SHP77 treated with DMSO at 0.1 percent for 48 hours (cell line): ENCODE data around the gene TTC32.
"Not testable (repeated sequence)": the region's sequence is repeated elsewhere in the genome, so short reads cannot be mapped to it uniquely, and the experiment has no call there.

Source experiments
- DNase-seq: peaks from one replicate; lab custom pipeline; 2025; lab: John Stamatoyannopoulos, UW

TTC32 gene

DNA sequence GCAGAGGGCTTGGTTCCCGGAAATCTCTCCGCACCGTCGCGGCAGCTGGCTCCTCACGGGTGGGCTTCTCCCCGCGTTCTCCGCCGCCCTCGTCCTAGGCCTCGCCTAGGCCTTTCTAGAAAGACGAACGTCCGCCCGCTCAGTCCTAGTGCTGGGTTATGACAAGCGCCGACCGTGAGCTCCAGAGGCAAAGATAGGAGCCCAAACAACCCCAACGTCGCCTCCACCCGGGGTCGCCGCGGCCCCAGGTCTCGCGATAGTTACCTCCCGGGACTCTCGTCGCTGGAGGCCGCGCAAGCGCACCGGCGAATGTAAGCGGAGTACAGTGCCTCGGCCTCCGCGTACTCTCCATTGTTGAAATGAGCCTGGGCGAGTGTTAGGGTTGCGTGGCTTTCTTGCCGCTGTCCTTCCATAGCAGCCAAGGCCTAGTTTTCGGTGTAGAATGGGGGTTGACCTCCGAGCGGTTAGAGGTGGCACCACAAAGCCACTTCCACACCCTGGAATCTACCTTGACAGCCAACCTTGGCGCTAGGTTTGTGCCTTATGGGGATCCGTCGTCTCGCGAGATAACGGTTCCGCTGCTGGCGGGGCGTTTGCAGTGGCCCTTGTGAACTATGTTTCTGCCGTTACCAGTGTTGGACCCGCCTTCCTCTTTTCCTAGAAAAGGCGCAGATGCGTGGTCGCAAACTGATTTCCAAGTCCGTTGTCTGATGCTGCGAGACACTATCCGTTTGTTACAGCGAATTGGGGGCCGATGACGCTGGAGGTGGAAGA is at the start of gene TTC32:
Gene TTC32, minus strand, starts transcription at position 542 of the 774 bp plus-strand sequence. Its CDS starts 129 bp downstream, at position 413.
- peak; percentile 90 for DNase-seq

DNA sequence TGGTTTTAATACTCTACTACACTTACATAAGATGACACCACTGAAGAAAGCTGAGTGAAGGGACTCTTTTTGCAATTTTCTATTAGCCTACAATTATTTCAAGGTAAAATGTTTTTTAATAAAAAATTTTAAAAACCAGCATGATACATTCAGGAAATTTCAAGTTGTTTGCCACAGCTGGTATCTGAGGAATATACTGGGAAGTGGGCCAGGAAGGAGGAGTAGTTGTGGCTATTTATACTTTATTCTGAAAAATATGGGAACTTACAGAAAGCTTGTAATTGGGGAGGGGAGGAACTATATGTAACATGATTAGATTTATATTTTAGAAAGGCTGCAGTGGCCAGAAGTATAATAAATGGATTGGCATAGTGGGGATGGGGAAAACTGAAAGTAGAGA is 47.3 kb upstream of the TTC32 start:
- DNase-seq = no peak

DNA sequence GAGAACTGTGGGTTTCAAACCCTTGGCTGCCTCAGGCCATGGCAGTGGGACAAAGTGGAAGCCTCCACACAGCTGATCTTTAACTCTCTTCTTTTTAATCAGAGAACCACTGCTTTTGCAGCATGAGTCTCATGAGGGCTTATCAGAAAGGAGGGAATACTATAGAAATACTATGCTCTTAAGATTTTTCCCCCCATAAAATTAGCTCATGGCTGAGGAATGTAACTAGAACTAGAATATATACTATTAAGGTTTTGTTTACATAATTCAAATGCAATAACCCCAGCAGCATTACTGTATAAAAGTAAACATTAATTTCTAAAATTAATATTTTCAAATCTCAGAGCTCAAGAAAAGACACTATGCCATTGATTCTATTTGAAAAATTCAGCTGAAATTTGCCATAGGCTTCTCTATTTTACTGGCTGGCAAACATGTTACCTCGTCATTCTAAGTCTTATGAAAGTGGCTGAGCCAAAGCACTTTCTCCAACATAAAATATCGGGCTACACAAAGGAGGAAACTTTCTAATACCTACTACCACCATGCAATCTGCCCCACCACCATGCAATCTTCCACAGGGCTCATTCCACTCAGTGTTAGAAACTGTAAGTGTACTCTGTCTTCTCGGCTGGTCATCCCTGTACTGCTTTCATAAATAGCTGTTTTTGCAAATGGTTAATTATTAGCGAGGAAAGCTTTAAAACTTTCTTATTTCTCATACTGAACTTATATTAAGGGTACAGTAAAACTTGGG is 45.6 kb upstream of the TTC32 start:
- no peak for DNase-seq

DNA sequence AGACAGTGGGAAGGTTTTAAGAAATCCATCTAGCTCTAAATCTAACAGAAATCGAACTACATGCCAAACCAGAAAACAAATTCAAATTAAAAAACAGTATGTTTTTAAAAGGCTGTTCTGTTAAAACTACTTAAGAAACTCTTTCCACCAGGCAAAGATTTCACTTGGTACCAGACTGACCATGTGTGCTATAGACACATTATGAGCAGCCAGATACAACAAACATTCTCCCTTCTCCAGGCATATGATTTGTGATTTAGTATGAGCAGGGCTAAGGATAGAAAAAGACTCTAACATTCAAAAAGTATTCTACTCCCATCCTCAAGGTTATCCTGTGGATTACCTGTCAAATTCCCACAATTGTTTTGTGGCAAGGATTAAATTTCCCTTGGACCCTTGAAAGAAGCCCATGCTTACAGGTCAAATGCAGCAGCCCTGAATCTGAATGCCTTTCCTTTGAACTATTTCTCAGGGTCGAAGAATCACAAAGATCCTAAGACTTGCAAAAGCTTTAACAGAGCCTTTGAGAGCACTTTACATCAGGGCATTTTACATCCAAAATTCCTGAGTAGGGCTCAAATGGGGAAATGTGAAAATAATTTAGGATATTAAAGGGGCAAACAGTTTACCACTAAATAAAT is 42.5 kb upstream of the TTC32 start:
- DNase-seq = no peak

DNA sequence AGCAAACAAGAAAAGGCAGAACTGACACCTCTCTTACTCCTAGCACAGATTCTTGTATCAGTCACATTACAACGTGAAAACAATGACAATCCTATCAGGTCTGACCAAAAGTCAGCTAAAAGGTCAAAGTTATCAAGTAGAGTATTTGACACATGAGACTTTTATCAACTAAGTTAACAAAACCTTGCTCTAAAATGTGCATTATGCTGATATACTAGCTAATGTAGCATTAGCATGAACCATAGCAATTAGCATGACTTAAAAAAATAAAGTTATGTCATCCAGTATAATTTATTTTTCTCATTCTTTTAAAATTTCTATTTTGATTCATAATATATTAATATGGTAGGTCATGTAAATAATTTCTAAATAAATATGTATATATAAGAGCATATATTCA is 41.4 kb upstream of the TTC32 start:
- DNase-seq = no peak

DNA sequence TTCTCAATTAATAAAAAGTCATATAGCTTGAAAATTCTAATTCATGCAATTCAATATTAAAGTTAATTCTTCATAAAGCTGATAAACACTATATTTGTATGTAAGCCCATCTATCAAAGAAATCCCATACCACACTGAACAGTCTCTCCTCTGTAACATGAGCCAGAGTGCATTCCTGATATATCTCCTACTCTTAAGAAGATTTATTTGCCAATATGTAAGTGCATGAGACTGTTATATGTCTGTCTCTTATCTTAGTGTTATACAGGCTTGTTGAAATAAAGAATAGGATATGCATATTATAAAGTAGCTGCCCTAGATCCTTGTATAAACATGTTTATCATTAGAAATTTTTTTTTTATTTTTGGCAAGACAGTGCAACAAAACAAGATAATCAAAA is 40.4 kb upstream of the TTC32 start:
- DNase-seq = no peak

DNA sequence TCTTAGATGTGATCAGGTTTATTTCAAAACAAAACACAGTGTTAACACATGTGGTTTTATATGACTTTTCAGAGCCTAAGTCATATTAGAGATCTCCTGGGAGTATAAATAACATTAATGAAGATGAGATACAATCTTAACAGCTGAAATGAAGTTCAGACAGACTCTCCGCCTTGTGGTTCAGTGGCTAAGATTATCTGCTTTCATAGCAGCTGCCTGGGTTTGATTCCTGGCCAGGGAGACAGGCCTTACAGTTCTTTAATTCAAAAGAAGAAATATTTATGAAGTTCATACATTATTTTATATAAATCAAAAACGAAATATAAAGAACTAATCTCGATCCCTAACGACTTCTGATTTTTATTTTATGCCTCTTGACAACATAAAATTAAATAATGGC is 35.2 kb upstream of the TTC32 start:
- no peak for DNase-seq

DNA sequence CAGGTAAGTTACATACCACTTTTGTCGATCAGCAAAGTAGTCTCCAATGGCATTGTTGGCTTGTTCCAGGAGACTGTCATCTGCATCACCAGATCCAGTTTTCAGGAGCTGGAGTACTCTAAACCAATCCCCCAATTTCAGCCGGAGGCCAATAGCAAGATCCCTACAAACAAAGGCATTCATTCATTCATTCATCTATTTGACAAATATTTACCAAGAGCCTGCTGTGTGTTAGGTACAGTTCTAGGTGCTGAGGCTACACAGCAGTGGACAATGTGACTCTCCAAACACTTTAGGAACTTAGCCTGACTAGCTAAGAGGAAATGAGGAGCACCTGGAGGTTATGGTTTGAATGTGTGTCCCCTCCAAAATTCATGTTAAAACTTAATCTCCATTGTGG is 34.4 kb upstream of the TTC32 start:
- no peak for DNase-seq

DNA sequence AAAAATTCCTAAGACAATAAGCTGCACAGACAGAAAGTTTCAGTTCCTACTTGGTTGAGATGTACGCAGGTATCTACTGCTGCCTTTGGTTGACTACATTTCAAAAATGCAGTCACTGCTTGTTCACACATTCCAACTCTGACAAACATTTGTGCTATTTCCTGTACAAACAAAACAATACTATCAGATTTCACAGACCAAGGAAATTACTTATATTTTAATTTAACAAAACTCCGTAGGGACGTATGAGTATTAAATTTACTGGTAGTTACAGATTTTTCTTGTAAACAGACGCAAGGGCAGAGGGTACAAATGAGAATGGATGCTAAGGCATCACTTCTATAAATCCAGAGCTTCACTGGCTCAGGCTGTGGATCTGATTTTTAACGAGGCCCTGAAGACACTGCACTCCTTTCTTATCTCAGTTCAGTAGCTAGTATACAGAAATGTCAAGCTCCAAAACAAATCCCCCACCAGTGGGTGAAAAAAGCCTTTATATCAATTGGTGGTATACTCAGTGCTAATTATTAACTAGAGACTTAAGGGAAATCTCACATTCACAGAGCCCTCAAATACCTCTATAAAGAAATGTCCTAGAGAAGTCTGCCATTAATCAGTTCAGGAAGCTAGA is 31.7 kb upstream of the TTC32 start:
- DNase-seq = no peak

DNA sequence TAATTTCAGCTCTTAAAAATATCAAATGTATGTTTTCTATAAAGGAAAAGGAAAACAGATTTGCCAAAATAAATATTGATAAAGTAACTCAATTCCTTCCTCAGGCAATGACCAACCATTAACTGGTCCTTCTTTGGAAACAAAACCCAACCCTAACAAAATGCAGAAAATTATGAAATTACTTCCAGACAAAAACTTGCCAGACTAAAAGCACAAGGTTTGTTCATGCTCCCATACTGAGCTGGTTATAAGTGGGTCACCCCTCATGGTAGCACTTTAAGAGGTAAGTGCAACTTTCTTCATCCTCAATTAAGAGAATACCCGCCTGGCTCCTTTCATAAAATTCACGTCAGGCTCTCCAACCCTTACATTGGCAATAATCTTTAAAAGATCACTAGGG is 31.1 kb upstream of the TTC32 start:
- DNase-seq = no peak

DNA sequence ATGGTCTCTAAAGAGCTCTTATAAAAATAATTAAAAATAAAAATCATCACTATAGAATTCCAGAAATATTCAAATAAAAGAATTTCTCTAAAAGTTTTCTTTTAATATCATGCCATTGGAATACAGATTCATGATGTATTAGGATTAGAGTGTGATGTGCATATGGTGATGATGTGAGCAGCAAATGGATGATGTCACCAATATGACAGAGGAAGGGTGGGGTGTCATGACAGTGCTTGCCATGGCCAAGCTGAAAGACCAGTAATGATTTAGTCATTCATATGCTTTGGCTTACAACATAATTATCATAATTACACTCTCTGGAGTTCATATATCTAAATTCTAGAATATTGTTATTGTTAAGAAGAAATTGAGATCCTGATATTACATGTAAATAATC is 27.4 kb upstream of the TTC32 start:
- no peak for DNase-seq

DNA sequence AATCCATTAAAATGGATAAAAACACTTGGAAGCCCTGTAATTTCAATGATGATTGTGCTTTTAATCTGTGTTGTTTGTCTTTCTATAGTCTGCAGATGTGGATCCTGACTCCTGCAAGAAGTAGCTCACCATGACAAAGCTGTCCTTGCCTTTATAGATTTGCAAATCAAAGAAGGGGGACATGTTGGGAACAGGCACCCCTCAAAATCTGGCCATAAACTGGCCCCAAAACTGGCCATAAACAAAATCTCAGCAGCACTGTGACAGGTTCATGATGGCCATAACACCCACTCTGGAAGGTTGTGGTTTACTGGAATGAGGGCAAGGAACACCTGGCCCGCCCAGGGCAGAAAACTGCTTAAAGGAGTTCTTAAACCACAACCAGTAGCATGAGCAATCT is 26.0 kb upstream of the TTC32 start:
- not testable (repeated sequence) for DNase-seq

DNA sequence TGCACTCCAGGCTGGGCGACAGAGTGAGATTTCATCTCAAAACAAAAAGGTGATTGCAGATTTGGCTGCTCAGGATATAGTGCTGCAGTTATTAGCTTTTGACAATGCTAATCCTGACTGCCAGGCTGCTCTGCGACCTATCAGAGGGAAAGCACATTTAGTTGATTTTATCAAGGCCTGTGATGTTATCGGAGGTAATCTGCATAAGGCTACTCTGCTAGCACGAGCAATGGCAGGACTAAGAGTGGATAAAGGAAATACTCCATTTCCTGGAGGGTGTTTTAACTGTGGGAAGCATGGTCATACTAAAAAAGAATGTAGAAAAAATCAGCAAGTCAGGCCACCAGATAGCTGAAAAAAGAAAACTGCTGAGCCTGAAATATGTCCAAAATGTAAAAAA is 22.7 kb upstream of the TTC32 start:
- DNase-seq = not testable (repeated sequence)

DNA sequence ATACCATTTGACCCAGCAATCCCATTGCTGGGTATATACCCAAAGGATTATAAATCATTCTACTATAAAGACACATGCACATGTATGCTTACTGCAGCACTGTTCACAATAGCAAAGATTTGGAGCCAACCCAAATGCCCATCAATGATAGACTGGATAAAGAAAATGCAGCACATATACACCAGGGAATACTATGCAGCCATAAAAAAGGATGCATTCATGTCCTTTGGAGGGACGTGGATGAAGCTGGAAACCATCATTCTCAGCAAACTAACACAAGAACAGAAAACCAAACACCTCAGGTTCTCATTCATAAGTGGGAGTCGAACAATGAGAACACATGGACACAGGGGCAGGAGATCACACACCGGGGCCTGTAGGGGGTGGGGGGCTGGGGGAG is 20.4 kb upstream of the TTC32 start:
- not testable (repeated sequence) for DNase-seq

DNA sequence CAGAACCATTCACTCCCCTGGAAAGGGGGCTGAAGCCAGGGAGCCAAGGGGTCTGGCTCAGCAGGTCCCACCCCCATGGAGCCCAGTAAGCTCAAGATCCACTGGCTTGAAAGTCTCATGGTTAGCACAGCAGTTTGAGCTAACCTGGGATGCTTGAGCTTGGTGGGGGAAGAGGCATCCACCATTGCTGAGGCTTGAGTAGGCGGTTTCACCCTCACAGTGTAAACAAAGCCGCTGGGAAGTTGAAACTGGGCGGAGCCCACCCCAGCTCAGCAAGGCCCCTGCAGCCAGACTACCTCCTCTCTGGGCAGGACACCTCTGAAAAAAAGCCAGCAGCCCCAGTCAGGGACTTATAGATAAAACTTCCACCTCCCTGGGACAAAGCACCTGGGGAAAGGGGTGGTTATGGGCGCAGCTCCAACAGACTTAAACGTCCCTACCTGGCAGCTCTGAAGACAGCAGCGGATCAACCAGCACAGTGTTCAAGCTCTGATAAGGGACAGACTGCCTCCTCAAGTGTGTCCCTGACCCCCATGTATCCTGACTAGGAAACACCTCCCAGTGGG is 14.7 kb upstream of the TTC32 start:
- DNase-seq = no peak

DNA sequence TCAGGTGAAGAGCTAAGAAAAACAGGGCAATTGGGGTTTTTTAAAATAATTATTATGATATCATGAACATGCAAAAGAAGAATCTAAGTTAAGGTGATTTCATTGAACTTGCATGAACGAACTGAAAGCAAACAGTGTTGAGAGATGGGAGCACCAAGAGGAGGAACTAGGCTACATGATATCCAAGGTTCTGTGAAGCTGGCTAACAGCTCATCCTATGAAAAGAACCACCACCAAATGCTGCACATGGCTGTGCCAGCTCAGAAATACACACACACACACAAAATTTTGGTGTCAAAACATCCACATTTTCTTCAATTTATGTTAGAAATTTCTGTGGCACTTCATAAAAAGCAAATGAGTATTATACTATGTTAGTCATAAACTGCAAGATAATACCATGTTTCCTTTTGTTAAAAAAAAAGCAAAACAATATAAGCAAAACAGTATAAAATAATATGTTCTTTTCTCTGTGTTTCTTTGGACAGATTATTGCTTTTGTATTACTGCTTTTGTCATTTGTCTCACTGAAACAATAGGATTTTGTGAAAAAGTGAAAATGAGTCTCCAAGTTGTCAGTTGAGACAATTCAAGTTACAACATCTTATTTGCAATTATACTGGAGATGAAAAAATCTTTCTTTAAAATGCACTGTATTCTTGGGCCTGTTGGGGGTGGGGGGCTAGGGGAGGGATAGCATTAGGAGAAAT is 12.6 kb upstream of the TTC32 start:
- no peak for DNase-seq

DNA sequence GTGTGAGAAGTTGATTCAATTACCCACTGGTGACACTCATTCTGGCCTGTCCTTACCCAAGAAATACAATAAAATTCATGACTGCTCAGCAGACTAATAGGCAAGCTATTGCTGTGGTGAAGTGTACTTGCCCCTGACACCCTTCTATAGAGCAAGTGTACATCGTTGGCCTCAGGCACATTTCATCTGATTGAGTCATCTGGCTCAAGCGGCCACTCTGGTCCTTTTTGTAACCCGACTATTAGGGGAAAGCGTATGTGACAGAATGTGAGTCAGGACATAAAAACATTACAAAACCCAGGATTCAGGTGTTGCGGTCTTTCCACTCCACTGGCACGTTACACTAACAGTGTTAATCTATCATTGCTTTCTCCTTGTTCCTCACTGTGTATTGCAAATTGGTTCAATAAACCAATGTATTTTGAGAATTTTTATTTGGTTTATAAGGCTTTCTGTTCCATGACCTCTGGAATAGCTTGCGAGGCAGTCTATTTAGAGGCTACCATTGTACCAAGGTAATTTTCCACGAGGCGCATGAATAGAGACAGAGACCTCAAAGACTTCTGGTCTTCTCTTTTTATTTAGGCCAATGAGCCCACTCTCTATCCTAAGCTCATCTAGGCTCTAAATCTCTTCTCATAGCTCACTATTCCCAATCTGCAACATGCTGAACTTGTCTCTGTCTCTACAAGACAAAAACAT is 10.2 kb upstream of the TTC32 start:
- no peak for DNase-seq

DNA sequence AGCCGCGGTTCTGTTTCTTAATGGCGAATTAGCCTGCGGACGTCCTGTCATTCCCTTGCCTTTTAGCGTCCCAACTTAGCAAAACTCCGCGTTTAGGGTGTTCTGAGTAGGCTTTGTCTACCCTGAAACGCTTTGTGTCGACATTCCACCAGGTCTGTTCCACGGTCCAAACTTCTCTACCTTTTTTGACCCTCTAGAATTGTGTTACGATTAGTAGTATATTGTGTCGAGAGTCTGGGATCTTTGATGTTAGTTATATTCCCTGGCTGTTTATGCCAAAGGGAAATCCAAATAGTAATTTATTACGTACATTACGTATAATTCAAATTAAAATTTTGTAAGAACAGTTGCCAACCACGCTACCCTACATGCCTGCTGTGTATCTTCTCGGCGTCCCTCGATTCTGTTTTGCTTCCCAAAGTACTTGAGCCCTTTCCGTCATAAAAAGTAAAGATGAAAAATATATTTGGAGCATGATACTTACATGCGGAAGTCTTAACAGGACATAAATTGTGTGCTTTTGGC is 495 bp upstream of the TTC32 start:
- DNase-seq = no peak

DNA sequence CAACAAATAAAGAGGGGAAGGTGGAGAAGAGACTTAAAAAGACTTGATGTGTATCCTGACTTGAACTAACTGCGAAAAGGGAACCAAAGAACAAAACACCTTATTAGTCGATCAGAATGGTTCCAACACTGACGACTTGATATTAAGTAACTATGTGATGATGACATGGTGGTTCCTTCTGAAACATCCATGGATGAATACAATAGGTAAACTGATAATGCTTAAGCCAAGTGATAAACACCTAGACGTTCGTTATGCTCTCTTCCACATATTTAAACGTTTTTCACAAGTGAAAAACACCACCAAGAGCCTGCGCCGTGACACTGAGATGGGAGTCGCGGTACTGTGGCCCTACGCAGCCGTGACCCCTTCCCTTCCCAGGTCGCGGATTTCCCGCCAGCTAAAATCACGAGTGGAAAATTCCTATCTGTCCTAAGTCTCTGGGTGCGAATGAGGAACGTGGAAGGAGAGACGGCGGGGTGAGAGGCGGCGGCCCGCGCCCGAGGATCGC is 797 bp downstream of the TTC32 start:
- DNase-seq = no peak
